NCI-H2029 (cell line): Measurements from ENCODE around the gene MRPL24.
A peak's percentile ranks its signal among the peaks of the same experiment; 100 is the strongest.
"Not testable (repeated sequence)": the region's sequence is repeated elsewhere in the genome, so short reads cannot be mapped to it uniquely, and the experiment has no call there.

Source experiments
- DNase-seq: peaks from one replicate; lab custom pipeline; 2025; lab: John Stamatoyannopoulos, UW

The MRPL24 gene

DNA sequence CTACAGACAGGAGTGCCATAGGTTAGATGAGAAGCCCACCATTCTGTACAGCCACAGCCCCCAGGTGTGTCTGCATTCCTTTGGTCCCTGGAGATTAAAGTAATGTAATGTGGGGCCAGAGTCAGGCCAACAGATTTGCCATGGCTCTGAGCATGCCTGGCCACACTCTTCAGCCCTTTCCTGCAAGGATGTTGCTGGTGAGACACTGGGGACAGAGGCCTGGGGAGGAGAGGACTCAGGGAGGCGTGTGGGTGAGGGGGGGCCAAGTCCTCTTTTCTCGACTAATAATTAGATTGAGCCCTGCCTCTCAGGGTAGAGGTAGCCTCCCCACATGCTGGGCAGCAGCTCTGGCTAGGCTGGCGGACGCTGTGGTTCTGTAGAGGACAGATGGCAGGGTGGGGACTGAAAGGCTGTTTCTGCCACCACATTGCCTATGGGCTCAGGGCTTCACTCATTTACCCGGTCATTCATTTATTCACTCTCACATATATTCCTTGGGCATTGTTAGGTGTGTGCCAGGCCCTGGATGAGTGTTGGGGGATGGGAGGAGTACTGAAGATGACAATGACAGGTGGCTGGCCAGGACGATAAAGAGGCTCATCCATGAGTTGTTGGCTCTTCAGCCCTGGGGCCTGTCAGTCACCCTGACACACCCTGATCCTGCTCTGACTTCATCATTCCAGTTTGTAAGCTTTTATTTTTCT lies 19.4 kb upstream of the MRPL24 start:
- DNase-seq = peak; percentile 18

DNA sequence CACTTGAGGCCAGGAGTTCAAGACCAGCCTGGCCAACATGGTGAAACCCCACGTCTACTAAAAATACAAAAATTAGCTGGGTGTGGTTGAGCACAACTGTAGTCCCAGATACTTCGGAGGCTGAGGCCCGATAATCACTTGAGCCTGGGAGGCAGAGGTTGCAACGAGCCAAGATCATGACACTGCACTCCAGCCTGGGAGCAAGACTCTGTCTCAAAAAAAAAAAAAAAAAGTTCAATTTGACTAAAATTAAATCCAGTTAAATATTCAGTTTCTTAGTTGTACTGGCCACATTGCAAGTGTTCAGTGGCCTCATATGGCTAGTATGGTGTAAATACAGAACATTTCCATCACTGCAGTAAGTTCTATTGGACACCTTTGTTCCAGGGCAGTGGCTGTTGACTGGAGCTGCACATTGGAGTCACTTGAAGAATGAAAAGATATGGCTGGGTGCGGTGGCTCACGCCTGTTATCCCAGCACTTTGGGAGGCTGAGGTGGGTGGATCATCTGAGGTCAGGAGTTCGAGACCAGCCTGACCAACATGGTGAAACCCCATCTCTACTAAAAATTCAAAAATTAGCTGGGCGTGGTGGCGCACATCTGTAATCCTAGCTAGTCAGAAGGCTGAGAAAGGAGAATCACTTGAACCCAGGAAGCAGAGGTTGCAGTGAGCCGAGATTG lies 16.8 kb upstream of the MRPL24 start:
- DNase-seq = not testable (repeated sequence)

DNA sequence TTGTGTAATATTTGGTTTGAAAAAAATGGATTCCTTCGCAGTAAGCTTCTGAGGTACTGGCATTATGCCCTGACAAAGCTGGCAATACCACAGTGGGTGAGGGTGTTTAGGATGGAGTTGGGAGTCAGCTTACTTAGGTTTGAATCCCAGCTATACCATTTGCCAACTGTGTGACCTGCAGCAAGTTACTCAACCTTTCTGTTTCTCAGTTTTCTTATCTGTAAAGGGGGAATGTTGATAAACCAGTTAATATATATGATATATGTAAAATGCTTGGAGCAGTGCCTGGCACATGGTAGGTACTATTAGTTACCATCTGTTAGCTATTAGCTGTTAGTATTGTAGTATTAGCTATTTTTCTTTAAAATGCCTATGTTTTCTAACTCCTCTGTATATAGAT lies 15.5 kb upstream of the MRPL24 start:
- DNase-seq = no peak

DNA sequence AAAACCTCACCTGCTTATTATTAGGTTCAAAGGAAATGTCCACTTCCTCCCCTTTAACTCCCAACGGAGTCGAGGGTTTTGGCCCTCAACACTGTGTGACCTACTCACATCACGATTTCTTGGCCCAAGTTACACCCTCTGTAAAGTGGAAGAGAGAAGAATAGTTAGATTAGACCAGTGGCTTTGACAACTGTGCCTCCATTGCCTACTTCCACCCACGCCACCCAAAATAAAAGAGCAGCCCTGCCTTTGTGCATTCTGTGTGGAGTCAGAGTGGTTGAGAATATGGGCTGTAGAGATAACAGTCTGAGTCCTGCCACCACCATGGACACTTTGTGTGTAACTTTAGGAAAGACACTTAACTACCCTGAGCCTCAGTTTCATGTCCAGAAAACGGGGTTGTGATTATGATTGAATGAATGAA lies 14.7 kb upstream of the MRPL24 start:
- DNase-seq = no peak

GRCh38 chr1:156754219-156754618 lies 13.3 kb upstream of the MRPL24 start:
- no peak for DNase-seq

DNA sequence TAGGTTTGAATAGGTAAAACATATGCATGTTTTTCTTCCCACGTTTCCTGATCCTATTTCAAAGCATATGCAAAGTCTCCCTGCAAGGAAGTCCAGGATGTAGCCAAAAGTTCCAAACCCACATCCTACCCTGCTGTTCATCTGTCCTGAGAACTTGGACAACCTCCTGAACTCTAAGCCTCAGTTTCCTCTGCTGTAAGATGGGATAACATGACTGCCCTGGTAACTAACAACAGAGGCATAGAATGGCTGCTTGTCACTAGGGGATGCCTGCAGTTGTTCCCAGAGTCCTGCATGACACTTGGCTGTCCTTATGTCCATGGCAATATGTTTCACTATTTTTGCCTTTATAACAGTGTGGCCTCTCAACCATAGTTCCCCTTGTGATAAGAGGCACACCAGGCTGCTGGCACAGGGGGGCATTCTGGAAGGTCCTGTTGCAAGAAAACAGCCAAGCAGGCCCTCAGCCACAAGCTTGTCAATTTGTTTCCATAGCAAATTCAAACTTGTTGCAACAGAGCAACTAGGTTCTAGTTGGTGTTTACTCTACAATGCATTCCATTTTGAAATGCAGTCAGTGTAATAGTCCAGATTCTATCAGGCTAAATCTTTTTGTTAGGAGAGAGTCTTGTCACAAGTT lies 12.1 kb upstream of the MRPL24 start:
- no peak for DNase-seq

DNA sequence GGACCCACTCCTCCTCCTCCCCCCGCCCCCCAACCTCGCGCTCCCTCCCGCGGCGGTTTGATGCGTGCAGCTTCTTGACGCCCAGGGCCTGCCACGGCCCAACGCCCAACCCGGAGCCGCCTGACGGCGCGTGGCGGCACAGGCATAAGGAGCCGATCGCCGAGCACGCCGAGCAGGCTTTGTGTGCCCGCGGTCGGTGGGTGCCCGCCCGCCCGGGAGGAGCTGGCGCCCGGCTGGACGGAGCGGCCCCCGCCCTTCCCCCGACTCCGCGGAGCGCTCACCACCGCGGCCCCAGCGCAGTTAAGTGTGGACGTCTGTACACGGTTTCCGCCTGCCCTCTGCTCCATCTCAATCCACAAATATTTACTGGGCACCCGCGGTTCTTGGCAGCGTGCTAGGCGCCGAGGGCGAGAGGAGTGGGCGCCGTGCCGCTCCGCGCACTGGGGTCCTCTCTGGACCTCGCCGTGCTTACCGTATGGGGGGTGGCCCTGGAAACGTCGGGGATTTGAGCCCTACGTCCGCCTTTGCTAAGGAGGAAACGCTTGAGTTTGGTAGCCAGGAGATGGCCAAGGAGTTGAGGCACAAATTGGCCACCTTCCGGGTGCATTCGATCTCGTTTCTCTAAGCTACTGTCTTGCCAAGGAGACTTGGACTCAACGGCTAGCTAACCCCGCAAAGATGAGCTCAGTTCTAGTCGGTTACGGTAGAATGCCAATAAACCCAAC lies 11.0 kb upstream of the MRPL24 start:
- DNase-seq = peak; percentile 96

DNA sequence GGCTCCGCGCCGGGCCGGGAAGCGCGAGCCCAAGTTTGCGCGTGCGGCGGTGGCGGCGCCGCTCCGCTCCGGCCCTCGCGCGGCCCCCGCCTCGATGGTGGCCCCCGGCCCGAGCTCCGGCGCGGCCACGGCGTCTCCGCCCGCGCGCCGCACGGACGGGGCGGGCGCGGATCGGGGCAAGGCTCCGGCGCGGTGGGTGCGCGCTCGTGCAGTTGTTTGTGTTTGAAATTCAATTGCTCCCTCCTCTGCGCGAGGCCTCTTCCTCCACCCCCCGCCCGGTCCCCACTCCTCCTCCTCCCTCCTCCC lies 10.5 kb upstream of the MRPL24 start, which contains the start of gene HDGF:
TSS of gene HDGF (minus strand) at position 225 of the 306 bp plus-strand sequence. CDS start 246 bp downstream, outside the sequence.
- no peak for DNase-seq

DNA sequence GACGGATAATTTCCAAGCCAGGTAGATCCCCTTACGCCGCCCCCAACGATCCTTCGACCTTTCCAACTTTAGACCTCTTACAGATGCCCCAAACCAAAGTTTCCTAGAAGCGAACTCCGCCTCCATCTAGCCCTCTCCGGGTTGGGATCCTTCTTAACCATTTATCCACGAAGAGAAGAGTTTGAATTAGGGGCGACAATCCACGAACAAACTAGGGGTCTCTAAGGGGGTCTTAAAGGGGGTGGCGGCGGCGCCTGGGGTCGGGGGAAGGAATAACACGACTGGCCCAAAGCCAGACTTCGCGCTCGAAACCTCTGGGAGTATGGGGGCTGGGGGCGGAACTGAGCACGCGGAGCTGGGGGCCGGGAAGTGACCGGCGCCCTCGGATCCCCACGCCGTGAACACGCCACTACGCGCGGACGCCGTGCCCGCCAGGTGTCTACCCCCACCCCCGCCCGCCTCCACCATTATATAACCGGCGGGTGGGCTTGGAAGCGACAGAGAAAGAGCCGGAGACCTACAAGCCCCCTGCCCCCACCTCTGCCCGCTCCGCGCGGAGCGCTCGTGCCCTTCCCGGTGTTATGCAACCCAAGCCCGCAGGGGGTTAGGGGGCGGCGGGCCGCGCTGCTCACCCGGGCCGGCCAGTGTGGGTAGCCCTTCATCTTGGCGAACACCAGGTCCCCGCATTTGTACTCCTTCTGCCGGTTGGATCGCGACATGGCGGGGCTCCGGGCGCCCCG lies 10.0 kb upstream of the MRPL24 start:
- no peak for DNase-seq

GRCh38 chr1:156750191-156750672 lies 9.3 kb upstream of the MRPL24 start:
- DNase-seq = peak; percentile 71

- DNase-seq = no peak
These were observed 8.7 kb upstream of the MRPL24 start for GRCh38 chr1:156749419-156750118.

DNA sequence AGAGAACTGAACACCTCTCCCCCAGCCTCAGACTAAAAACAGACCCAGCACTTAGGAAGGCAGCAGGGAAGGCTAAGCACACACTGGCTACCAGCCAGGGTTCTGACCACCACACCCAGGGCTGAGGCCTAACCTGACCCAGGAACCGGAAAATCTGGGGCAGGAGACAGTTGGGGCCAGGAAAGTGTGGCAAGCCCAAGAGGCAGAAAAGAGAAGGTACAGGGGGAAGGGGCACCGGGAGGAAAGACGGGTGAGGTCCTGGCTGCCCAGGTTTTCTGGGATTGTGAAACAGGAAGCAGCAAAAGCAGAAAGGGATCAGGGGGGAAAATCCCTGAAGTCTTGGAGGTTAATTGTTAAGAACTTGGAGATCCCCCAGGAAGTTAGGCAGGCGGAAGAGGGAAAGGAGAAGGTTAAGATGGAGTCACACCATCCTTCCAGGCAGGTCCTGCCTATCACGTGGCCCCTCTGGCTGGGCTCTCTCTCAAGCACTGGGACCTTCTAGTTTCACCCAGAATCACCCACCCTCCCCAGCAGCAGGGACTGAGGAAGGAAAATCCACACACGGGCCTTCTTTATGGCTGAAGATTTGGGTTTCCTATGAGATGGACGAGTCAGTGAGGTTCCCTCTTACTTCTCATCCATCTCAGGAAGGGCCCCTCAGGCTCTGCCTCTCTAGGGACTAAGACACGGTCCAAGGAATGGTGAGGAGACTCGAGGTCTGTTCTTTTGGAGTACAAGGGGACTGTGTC lies 8.0 kb upstream of the MRPL24 start:
- no peak for DNase-seq

DNA sequence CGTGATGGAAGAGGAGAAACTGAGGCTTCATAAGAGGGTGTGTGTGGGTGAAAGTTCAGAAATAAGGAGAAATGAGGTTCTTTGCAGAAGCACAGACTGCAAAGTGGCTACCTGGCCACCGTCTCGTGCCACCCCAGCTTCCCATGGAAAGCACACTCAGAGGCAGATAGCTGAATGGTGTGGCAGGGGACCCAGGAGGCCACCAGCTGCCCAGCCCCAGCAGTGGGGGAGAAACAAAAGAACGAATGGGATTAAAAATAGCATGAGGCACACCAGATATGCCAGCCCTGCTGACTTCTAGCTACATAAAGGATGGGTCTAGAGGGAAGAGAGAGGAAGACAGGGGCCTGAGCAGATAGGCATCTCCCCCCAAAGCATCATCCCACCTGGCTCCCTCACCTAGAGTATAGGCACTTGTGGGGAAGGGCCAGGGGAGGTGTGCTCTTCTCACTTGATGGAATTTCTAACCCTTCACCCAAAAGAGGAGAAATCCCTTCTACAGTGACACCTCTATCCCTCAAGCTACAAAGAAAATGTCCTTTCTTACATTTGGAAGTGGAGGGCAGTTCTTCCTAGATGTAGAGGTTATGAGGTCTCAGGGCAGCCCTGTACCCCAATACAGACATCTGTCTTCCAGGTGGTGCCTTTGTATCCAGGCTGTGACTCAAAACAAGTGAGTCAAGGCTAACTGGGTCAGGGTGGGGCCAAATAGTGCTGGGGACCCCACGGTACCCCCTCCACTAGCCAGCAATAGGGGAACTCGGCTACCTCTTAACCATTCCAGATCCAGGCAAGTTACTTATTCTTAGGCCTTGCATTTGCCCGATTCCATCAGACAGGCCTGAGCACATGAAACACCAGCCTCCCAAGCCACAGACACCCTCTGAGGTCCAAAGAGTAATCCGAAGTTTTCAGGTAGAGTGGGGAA lies 7.1 kb upstream of the MRPL24 start:
- DNase-seq = no peak

GRCh38 chr1:156746728-156747631 lies 6.1 kb upstream of the MRPL24 start:
- peak; percentile 28 for DNase-seq

GRCh38 chr1:156746406-156746727 lies 5.5 kb upstream of the MRPL24 start:
- no peak for DNase-seq

DNA sequence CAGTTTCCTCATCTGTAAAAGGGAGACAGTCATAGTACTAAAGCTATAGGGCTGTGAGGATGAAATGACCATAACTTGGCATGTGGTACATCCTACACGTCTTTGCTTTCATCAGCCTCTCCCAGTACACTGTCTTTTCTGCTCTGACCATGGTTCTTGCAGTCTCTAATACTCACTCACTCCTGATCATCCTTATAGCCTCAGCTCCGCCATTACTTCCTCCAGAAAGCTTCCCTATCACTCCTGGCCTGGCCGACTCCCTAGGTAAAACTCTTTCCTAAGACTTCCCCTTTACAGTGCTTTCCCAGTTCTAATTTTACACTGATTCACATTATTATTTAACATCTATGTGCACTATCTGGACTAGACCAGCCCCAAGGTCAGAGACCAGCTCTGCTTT lies 5.0 kb upstream of the MRPL24 start:
- DNase-seq = no peak

DNA sequence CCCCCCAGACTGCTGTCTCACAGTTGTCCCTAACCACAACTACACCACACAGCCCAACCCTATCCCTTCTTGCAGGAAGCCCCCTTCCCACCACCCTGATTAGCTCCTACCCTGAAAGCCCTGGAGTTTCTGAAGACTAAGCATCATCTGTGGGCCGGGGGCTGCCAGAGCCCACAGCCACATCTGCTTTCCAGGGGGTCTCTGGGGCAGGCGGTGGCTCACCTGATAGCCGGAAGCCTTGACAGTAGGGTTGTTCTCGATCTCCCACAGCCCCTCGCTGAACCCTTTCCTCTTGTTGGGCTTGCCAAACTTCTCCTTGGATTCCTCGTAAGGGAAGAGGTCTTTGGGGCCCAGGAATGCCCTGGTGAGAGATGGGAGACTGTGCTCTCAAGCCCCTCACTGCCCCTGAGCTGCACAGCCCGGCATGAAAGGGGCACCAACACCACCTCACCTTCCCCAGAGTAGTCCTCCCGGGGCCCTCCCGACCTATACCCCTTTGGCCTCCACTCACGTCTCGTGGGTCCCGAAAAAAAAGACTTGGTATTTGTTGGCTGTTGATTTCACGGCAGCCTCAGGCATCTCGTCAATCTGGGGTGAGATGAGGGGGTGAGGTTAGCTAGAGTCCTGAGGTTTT lies 4.0 kb upstream of the MRPL24 start:
- no peak for DNase-seq

- DNase-seq = no peak
These were observed 3.5 kb upstream of the MRPL24 start for GRCh38 chr1:156744344-156744743.
